ENCODE results near the gene UBE2L5.

GRCh38 chr13:30406779-30407416, 15.4 kb upstream of the UBE2L5 start:
- TF ChIP-seq EZH2phosphoT487 (IDR thresholded peaks at IDR 0.05; ENCODE audit: insufficient read depth, low read depth) (no peak), EZH2 (IDR thresholded peaks at IDR 0.05; ENCODE audit: insufficient read depth, poor library complexity, severe bottlenecking) (no peak)
